ENCODE results near the gene TAL2.

Gene TAL2

GRCh38 chr9:105670315-105670714, 8.1 kb downstream of the TAL2 start:
- no peak overlapping the region for H3K4me3 ChIP-seq (ENCODE audit: low read depth, low read length)
- H3K4me1 ChIP-seq = no peaks in the 10 kb centered on the region
- H3K9me3 ChIP-seq = no peaks in the 10 kb centered on the region
- no peaks in the 10 kb centered on the region for H3K27me3 ChIP-seq
- no peak for DNase-seq
- H3K36me3 ChIP-seq = no peaks in the 10 kb centered on the region
- TF ChIP-seq CTCF (IDR thresholded peaks at IDR 0.05; ENCODE audit: low read depth, low read length) = no peak

- no peak for DNase-seq
- Histone ChIP-seq H3K4me3 (ENCODE audit: low read depth, low read length) (no peak overlapping the region), H3K36me3 (no peaks in the 10 kb centered on the region), H3K27me3 (no peaks in the 10 kb centered on the region), H3K4me1 (no peaks in the 10 kb centered on the region), H3K9me3 (no peaks in the 10 kb centered on the region)
- TF ChIP-seq CTCF (IDR thresholded peaks at IDR 0.05; ENCODE audit: low read depth, low read length) = no peak
Measured at GRCh38 chr9:105670775-105671174, 8.5 kb downstream of the TAL2 start.

- H3K4me3 ChIP-seq (ENCODE audit: low read depth, low read length) = no peak overlapping the region
- no peak for TF ChIP-seq CTCF (IDR thresholded peaks at IDR 0.05; ENCODE audit: low read depth, low read length)
- peaks cover 4% of the 10 kb centered on the region for H3K4me1 ChIP-seq
- no peaks in the 10 kb centered on the region for H3K36me3 ChIP-seq
- DNase-seq = no peak
- H3K9me3 ChIP-seq = no peaks in the 10 kb centered on the region
- H3K27me3 ChIP-seq = no peaks in the 10 kb centered on the region
Measured at GRCh38 chr9:105672711-105673234, 10.5 kb downstream of the TAL2 start.

- no peaks in the 10 kb centered on the region for H3K9me3 ChIP-seq
- no peak for DNase-seq
- no peaks in the 10 kb centered on the region for H3K27me3 ChIP-seq
- no peak for TF ChIP-seq CTCF (IDR thresholded peaks at IDR 0.05; ENCODE audit: low read depth, low read length)
- H3K36me3 ChIP-seq = no peaks in the 10 kb centered on the region
- H3K4me1 ChIP-seq = peaks cover 4% of the 10 kb centered on the region
- H3K4me3 ChIP-seq (ENCODE audit: low read depth, low read length) = no peak overlapping the region
Measured at GRCh38 chr9:105673850-105674387, 11.7 kb downstream of the TAL2 start.

GRCh38 chr9:105676351-105676923, 14.2 kb downstream of the TAL2 start:
- Histone ChIP-seq H3K4me1 (peaks cover 4% of the 10 kb centered on the region), H3K4me3 (ENCODE audit: low read depth, low read length) (no peak overlapping the region), H3K9me3 (no peaks in the 10 kb centered on the region), H3K27me3 (no peaks in the 10 kb centered on the region), H3K36me3 (no peaks in the 10 kb centered on the region)
- TF ChIP-seq CTCF (IDR thresholded peaks at IDR 0.05; ENCODE audit: low read depth, low read length) = no peak
- no peak for DNase-seq

- no peaks in the 10 kb centered on the region for H3K9me3 ChIP-seq
- no peaks in the 10 kb centered on the region for H3K36me3 ChIP-seq
- no peak for DNase-seq
- no peak overlapping the region for H3K4me3 ChIP-seq (ENCODE audit: low read depth, low read length)
- H3K27me3 ChIP-seq = no peaks in the 10 kb centered on the region
- H3K4me1 ChIP-seq = peaks cover 4% of the 10 kb centered on the region
- TF ChIP-seq CTCF (IDR thresholded peaks at IDR 0.05; ENCODE audit: low read depth, low read length) = no peak
Measured at GRCh38 chr9:105678163-105678562, 15.9 kb downstream of the TAL2 start.
